GM18526 (cell line): ENCODE measurements around the gene PABPN1L.

Experiments used
- POLR2A ChIP-seq: IDR thresholded peaks from 3 replicates; pipeline ENCODE4 v1.6.1; 2011; ENCODE audit not compliant: insufficient read length; ENCODE audit errors: extremely low read depth

Gene PABPN1L

DNA sequence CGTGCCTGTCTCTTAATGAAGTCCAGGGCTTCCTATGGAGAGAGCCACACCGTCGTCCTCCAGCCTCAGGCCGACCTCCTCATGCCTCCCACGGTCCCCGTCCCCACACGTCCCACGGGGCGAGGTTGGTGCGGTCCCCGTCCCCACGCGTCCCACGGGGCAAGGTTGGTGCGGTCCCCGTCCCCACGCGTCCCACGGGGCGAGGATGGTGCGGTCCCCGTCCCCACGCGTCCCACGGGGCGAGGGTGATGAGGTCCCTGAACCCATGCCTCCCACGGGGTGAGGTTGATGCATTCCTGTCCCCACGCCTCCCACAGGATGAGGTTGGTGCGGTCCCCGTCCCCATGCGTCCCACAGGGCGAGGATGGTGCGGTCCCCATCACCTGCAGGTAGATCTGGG is 30.6 kb downstream of the PABPN1L start:
- no peak for TF ChIP-seq POLR2A

DNA sequence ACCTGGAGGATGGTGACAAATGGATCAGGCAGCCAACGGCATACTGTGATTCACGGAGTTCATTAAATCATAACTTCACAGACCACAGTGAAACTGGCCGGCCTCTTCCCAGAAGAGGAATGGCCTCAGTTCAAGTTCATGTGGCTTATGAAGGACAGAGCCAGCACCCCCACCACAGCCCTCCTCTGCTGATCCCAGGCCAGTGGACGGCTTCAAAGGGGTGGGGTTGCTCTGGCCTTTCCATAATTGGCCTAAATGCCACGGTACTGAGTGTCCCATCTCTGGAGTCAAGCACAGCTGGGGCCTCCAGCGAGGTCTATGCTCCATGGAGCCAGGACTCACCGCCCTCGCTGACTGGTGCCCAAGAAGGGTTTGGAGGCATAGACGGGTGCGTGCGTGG is 31.1 kb downstream of the PABPN1L start:
- TF ChIP-seq POLR2A = no peak

DNA sequence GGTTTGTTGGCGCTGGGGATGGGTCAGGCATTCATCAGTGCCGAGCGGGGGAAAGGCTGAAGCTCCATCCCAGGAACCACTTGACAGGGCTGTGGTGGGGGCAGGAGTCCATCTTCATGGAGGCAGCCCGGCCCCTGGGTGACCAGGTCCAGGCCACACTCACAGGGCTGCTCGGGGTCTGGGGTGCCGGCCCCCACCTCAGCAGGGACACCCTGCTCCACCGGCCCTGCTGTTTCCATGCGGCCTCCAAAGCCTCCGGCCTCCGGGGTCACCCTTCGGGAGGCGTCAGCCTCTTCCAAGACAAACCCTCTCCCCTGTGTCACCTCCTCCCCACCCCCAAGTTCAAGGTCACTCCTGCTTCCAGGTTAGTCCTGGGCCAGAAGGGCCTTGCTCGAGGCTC is 31.8 kb downstream of the PABPN1L start:
- no peak for TF ChIP-seq POLR2A

DNA sequence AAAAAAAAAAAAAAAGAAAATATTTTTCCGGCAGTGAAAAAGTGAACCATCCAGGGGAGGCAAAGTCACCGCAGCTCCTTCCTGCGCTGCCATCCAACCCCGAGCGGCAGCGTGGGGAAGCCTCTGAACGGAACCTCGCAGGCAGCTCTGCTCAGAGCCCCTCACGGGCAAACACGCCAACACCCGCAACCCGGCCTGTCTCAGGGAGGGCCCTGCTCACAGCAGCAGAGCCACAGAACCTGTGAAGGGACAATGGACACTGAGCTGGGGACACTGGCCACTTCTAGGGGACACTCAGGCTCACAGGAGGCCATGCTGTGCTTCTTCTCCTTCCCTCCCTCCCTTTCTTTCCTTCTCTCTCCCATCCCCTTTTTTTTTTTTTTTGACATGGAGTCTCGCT is 33.4 kb downstream of the PABPN1L start:
- no peak for TF ChIP-seq POLR2A

DNA sequence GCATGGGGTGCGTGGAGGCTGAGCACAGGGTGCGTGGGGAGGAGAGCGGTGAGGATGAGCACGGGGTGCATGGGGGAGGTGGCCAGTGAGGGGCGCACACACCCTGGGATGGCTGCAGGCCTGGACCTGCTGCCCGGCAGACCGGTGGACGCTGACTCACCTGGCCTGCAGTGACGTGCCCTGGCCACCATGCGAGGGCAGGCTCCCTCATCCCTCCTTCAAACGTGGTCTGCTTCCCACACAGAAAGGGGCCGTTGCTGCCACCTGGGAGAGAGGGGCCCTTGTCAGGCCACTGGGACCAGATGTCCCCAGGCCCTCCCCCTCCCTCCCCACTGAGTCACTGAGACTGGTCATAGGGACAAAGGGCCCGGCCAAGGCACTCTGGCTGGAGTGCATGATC is 34.6 kb downstream of the PABPN1L start:
- TF ChIP-seq POLR2A = no peak

DNA sequence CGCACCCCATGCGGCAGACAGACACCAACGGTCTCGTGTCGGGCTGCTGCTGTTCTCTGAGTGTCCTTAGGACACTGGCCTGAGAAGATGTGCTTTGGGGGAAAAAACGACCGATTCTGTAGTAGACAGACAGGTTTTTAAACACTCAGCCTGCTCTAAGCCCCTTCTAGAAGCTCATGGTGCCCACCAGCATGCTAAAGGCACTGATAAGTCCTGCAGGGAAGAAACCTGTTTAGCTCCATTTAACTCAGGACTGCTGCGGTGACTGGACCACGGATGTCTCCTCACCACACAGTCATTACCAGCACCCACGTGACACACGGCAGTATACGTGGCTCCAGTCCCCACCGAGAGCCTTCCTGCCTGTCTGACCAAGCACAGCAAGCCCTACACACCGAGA is 35.7 kb downstream of the PABPN1L start:
- TF ChIP-seq POLR2A = no peak

DNA sequence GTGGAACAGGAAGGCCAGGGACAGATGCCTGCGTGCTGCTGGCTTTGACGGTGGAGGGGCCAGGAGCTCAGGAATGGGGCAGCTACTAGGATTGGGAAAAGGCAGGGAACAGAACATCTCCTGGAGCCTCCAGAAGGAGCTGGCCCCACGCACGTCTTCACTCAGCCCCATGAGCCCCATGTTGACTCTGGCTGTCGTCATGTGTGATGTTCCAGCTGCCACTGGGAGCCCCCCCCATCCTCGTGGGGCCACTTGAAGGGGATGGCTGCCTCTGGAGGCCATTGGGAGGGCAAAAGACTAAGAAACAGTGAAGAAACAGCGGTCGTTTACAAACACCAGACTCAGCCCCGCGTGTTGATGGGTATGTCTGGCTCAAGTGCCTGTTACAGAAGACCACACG is 36.2 kb downstream of the PABPN1L start:
- TF ChIP-seq POLR2A = no peak

DNA sequence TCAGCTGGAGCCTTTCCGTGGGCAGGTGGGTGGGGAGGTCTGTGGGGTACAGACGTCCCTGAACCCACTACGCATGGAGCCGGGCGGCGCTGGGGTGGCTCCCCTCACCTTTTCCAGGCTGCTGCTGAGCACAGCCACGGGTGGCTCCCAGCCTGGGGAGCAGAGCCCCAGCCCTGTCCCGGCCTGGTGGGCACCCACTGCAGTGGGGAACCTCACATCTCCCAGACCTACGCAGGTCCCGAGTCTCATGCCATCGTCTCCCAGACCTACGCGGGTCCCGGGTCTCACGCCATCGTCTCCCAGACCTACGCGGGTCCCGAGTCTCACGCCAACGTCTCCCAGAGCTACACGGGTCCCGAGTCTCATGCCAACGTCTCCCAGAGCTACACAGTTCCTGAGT is 37.7 kb downstream of the PABPN1L start:
- TF ChIP-seq POLR2A = no peak

DNA sequence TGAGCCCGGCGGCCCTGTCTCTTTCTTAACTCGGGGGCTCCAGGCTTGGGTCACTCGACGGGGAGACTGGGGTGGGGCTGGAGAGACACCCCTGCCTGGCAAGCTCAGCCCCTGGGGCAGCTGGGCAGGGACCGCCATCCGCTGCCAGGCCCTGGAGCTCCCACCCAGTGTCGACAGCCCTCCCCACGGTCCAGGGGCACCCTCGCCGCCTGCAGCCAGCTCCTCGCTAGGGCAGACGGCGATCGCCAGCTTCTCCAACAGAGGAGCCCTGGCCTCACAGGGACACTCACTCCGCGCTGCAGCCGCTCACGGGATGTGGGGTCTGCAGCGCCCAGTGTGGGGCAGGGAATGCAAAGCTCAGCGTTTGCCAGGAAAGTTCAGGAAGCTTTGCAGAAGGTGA is 38.7 kb downstream of the PABPN1L start:
- no peak for TF ChIP-seq POLR2A

DNA sequence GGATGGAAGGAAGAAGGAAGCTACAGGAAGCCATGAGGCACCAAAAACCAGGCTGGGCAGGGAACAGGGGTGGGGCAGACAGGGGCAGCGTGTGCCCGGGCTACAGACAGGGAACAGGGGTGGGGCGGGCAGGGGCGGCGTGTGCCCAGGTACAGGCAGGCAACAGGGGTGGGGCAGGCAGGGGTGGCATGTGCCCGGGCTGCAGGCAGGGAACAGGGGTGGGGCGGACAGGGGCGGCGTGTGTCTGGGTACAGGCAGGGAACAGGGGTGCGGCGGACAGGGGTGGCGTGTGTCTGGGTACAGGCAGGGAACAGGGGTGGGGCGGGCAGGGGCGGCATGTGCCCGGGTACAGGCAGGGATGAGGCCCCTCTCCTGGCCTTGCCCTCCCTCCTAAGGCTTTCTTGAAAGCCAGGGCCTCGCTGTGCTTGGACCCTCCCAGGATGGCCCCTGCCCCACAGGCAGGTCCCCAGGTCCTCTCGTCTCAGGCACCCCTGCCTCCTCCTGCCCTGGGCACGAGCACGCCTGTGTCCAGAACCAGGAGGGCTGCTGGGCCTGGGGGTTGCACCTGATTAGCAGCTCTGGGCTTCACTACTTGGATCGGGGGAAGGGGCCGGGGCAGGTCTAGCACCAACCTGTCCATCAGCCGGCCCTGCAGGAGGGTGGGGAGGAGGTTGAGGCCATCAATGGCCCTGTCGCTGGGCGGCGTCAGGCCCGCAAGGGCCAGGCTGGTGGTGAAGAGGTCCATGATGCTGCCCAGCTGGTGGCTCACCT is 40.2 kb downstream of the PABPN1L start:
- TF ChIP-seq POLR2A = no peak

DNA sequence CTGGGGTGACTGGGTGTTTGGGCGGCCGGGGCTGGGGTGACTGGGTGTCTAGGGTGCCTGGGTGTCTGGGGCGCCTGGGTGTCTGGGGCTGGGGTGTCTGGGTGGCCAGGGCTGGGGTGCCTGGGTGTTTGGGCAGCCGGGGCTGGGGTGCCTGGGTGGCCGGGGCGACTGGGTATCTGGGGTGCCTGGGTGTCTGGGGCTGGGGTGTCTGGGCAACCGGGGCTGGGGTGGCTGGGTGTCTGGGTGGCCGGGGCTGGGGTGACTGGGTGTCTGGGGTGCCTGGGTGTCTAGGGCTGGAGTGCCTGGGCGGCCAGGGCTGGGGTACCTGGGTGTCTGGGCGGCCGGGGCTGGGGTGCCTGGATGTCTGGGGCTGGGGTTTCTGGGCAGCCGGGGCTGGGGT is 41.3 kb downstream of the PABPN1L start:
- no peak for TF ChIP-seq POLR2A

DNA sequence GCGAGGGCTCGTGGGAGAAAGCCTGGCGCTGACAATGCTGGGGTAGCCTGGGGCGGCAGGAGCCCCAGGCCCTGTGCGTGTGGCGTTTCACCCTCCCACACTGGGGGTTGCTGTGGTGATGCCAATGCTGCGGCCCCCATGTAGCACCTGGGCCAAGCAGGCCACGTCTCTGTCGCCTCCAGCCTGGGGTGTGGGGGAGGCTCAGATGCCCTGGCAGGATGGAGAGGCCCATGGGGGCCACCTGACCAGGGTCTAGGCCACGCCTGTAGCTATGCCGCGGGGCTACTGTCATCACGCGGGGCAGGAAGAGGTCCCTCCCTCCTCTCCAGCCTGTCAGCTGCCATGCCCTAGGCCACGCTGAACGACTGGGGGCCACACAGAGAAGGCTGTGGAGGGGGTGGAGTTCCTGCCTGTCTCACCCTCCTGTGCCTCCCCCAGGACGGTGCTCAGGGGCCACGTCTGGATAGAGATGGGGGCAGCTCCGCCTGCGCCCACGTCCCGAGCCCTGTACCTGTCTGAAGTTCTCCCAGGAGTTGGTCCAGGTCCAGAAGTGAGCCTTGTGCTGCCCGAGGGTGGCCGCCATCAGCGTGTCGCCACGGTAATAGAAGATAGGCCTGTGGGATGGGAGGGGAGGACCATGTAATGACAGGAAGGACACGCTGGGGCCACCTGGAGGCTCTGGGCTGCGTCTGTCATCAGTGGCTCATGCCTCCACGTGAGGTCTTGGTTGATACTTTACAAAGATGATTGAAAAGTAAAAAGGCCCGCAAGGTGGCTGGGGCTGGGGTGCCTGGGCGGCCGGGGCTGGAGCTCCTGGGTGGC is 42.0 kb downstream of the PABPN1L start:
- no peak for TF ChIP-seq POLR2A

DNA sequence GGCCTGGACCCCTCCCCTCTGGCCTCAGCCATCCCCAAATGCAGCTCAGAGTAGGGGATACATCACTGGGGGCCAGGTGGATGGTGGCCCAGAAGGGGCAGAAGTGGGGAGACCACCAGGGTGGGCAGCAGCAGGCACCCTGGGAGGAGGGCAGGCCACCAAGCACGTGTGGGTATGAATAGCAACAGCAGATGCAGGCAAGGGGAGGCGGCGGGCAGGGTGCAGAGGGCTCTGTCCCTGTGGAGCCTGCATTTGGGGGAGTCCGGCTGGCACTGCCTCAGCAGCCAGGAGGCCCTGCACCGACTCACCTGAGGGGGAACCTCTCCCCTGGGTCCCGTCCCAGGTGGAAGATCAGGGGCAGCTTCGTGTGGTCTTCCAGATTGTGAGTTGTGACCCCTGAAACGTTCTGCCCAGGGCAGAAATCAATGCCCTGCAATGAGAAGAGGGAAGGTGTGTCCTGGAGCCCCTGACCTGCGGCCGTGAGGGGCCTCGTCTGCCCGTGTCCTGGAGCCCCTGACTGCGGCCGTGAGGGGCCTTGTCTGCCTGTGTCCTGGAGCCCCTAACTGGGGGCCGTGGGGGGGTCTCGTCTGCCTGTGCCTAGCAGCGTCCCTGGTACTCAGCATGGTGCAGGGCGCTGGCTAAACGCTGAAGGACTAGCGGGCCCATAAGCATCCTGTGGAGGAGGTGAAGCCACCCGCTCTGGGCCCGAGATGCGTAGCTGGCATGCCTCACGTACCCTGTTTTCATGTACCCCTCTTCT is 44.0 kb downstream of the PABPN1L start:
- no peak for TF ChIP-seq POLR2A

DNA sequence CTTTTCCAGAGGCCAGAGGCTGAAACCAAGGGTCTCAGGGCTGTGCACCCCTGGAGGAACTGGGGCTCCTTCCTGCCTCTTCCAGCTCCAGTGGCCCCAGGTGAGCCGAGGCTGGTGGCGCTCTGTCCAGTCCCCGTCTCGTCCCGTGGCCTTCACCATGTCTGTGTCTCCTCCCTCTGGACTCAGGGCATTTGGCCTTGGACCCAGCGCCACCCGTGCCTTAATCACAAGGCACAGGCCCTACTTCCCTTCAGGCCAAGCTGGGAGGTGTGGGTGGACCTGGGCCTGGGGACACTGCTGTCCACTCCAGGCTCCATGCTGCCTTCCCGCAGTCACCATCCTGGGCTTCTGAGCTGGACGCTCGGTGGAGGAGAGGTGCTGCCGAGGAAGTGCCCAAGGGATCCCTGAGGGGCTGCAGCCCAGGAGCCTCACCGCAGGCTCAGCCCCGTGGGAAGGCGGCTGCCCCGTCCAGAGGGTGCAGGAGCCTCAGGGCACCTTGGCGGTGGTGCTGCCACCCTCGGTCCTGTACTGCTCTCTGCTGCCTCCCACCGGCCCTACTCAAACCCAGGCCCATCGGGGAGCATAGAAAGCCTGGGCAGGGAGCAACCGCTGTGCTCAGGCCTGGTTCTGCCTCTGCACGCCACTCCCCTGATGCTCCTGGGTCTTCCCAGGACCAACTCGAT is 45.2 kb downstream of the PABPN1L start:
- no peak for TF ChIP-seq POLR2A

DNA sequence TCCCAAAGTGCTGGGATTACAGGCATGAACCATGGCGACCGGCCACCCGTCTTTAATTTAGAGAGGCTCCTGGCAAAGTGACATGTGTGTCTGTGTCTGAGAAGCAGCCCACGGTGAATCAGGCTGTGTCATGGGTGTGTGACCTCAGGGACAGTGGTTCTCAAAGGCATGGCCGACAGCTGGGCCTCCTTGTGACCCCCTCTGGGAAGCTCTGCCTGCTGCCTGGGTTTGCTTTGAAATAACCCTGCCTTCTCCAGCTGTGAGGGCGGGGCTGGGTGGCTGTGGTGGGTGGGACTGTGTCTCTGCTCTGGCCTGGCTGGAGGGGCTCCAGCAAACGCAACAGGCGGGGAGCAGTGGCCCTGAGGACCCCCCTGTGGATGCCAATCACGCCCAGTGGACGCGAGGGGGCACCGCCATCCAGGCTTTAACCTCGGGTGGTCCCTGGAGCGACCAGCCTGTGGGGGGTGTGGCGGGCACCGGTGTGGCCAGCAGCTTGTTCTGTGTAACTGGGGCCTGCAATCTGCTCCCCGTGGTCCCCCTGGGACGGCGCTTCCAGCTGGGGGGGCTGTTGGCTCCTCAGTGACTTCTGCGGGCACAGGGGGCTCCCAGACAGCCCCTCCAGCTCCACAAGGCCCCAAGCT is 46.0 kb downstream of the PABPN1L start:
- TF ChIP-seq POLR2A = no peak
